Suprapubic skin (tissue), 4 donors: Measurements from ENCODE around the gene SOX14. TPM values are rescaled to one million over a fixed set of nuclear protein-coding genes. Genes with fewer than 3 reads are reported as not detected.

Experiments used
- DNase-seq, 2 donors: peaks; one replicate each; pipeline ENCODE4 v3.0.0-alpha.2; 2019; ENCODE audit warnings: low spot score in 2 of 2
- H3K27ac ChIP-seq: fragments of 200-600 bp; sonication (generic); one replicate; pipeline ENCODE4 v1.5.1; 2019
- H3K27me3 ChIP-seq: fragments of 200-600 bp; sonication (generic); one replicate; pipeline ENCODE4 v1.5.1; 2019
- H3K36me3 ChIP-seq: fragments of 200-600 bp; sonication (generic); one replicate; pipeline ENCODE4 v1.5.1; 2019
- H3K4me1 ChIP-seq: fragments of 200-600 bp; sonication (generic); one replicate; pipeline ENCODE4 v1.5.1; 2019
- H3K4me3 ChIP-seq: fragments of 200-600 bp; sonication (generic); one replicate; pipeline ENCODE4 v1.5.1; 2019; ENCODE audit warnings: mild to moderate bottlenecking
- H3K9me3 ChIP-seq: fragments of 200-600 bp; sonication (generic); one replicate; pipeline ENCODE4 v1.5.1; 2019
- CTCF ChIP-seq, 2 donors: fragments of 200-600 bp in 1 of 2; fragments of 450-650 bp in 1 of 2; sonication (generic) in 1 of 2; IDR thresholded peaks; one replicate each; pipeline ENCODE4 v1.5.1; 2016 to 2019; ENCODE audit warnings: antibody characterized with exemption in 2 of 2, mild to moderate bottlenecking in 1 of 2, moderate library complexity in 1 of 2
- EP300 ChIP-seq: sonication (generic); formaldehyde crosslinking; IDR thresholded peaks from one replicate; pipeline ENCODE4 v1.6.1; 2017; ENCODE audit warnings: antibody characterized with exemption
- POLR2A ChIP-seq, 2 donors: fragments of 450-650 bp; IDR thresholded peaks; one replicate each; pipeline ENCODE4 v1.6.1; 2017; ENCODE audit warnings: antibody characterized with exemption in 2 of 2, mild to moderate bottlenecking in 2 of 2, moderate library complexity in 2 of 2
- POLR2AphosphoS5 ChIP-seq, 3 donors: sonication (generic); formaldehyde crosslinking; IDR thresholded peaks; one replicate each; pipeline ENCODE4 v1.6.1; 2017; ENCODE audit warnings: antibody characterized with exemption in 3 of 3
- WGBS: methylation state at CpG from one replicate; pipeline ENCODE4 v1.1.5; 2018; 5-methylcytosine and 5-hydroxymethylcytosine counted together
- total RNA-seq, 4 donors: library from RNA; depleted of rRNA; stranded (reverse); fragments of >200 nt; gene quantifications; one replicate each; pipeline ENCODE4 v1.1.0, GENCODE V29; 2016

Gene SOX14
- total RNA-seq, 4 donors from 2014 or later, result not detected

GRCh38 chr3:137769322-137770065 lies 5.4 kb downstream of the SOX14 start:
- TF ChIP-seq POLR2AphosphoS5 (IDR thresholded peaks at IDR 0.05) (no peak), CTCF (IDR thresholded peaks at IDR 0.05) (no peak), POLR2A (IDR thresholded peaks at IDR 0.05) (no peak), EP300 (no peak)
- WGBS, result 8% methylated on average over 23 of the region's 23 CpGs
- H3K9me3 ChIP-seq, result no peaks in the 10 kb centered on the region
- H3K36me3 ChIP-seq, result no peaks in the 10 kb centered on the region
- H3K4me3 ChIP-seq, result peak overlapping the region; percentile 54
- no peak for DNase-seq
- H3K27me3 ChIP-seq, result peaks cover 100% of the 10 kb centered on the region
- H3K27ac ChIP-seq, result no peak overlapping the region
- H3K4me1 ChIP-seq, result peaks cover 63% of the 10 kb centered on the region

- Histone ChIP-seq H3K27me3 (peaks cover 100% of the 10 kb centered on the region), H3K36me3 (no peaks in the 10 kb centered on the region), H3K4me1 (peaks cover 55% of the 10 kb centered on the region), H3K9me3 (no peaks in the 10 kb centered on the region), H3K4me3 (peak overlapping the region; percentile 43), H3K27ac (no peak overlapping the region)
- WGBS, result 3% methylated on average over 37 of the region's 40 CpGs
- TF ChIP-seq POLR2AphosphoS5 (IDR thresholded peaks at IDR 0.05) (no peak), CTCF (IDR thresholded peaks at IDR 0.05) (no peak), EP300 (no peak), POLR2A (IDR thresholded peaks at IDR 0.05) (no peak)
- DNase-seq, result no peak
These were observed 6.1 kb downstream of the SOX14 start for GRCh38 chr3:137770066-137770834.

GRCh38 chr3:137770835-137771399 lies 6.8 kb downstream of the SOX14 start:
- DNase-seq, result no peak
- Histone ChIP-seq H3K27me3 (peaks cover 100% of the 10 kb centered on the region), H3K36me3 (no peaks in the 10 kb centered on the region), H3K9me3 (no peaks in the 10 kb centered on the region), H3K4me1 (peaks cover 54% of the 10 kb centered on the region), H3K4me3 (peak overlapping the region; percentile 43), H3K27ac (no peak overlapping the region)
- 2% methylated on average over 29 of the region's 45 CpGs for WGBS
- TF ChIP-seq EP300 (no peak), POLR2A (IDR thresholded peaks at IDR 0.05) (no peak), CTCF (IDR thresholded peaks at IDR 0.05) (no peak), POLR2AphosphoS5 (IDR thresholded peaks at IDR 0.05) (no peak)

GRCh38 chr3:137771401-137772213 lies 7.5 kb downstream of the SOX14 start:
- 4% methylated on average over 53 of the region's 53 CpGs for WGBS
- no peaks in the 10 kb centered on the region for H3K9me3 ChIP-seq
- H3K4me3 ChIP-seq, result peak overlapping the region; percentile 43
- H3K27me3 ChIP-seq, result peaks cover 98% of the 10 kb centered on the region
- no peak for TF ChIP-seq CTCF (IDR thresholded peaks at IDR 0.05)
- TF ChIP-seq EP300, result no peak
- TF ChIP-seq POLR2A (IDR thresholded peaks at IDR 0.05), result no peak
- no peak for TF ChIP-seq POLR2AphosphoS5 (IDR thresholded peaks at IDR 0.05)
- peaks cover 54% of the 10 kb centered on the region for H3K4me1 ChIP-seq
- DNase-seq, result no peak
- no peak overlapping the region for H3K27ac ChIP-seq
- no peaks in the 10 kb centered on the region for H3K36me3 ChIP-seq
